Keratinocyte (primary cell): ENCODE measurements around the gene CD248. TPM values are rescaled to one million over a fixed set of nuclear protein-coding genes. Genes with fewer than 3 reads are reported as not detected.
A peak's percentile ranks its signal among the peaks of the same experiment; 100 is the strongest.

ENCODE experiments used
- DNase-seq: peaks from one replicate; pipeline ENCODE4 v3.0.0-alpha.2; 2011; ENCODE audit warnings: low read depth, missing footprints, low spot score
- FAIRE-seq: peaks from 2 replicates; lab custom pipeline; 2011; peaks lifted over from hg19 to GRCh38; lab: Jason Lieb, UNC
- H2AFZ ChIP-seq: 2 replicates; pipeline ENCODE4 v1.6.0; 2012; ENCODE audit warnings: low read length, control low read depth, inconsistent platforms; ENCODE audit not compliant: control insufficient read depth
- H3K27ac ChIP-seq: 2 replicates; pipeline ENCODE4 v1.5.1; 2011; ENCODE audit warnings: low read length; ENCODE audit not compliant: control insufficient read depth, insufficient read depth
- H3K27me3 ChIP-seq: 3 replicates; pipeline ENCODE4 v1.6.0; 2011; ENCODE audit warnings: low read length; ENCODE audit not compliant: control insufficient read depth, insufficient read depth; ENCODE audit errors: extremely low read depth
- H3K36me3 ChIP-seq, 2 experiments: 2 replicates in 1 of 2; 3 replicates in 1 of 2; pipeline ENCODE4 v1.5.1; 2011; ENCODE audit warnings: low read length in 2 of 2, mild to moderate bottlenecking in 1 of 2; ENCODE audit not compliant: control insufficient read depth in 2 of 2, insufficient read depth in 2 of 2; ENCODE audit errors: extremely low read depth in 1 of 2
- H3K4me1 ChIP-seq: 3 replicates; pipeline ENCODE4 v1.5.1; 2011; ENCODE audit warnings: low read length; ENCODE audit not compliant: control insufficient read depth, insufficient read depth; ENCODE audit errors: extremely low read depth
- H3K4me2 ChIP-seq: 3 replicates; pipeline ENCODE4 v1.6.0; 2011; ENCODE audit warnings: low read depth, low read length; ENCODE audit not compliant: control insufficient read depth, insufficient read depth; ENCODE audit errors: extremely low read depth
- H3K4me3 ChIP-seq, 3 experiments: fragments of 200-600 bp in 1 of 3; sonication (generic) in 1 of 3; 2 replicates in 2 of 3; 3 replicates in 1 of 3; pipeline ENCODE4 v1.5.1; 2011 to 2016; ENCODE audit warnings: low read length in 3 of 3, mild to moderate bottlenecking in 3 of 3, control low read depth in 2 of 3, inconsistent platforms in 1 of 3, low read depth in 1 of 3, mixed read lengths in 1 of 3, mixed run types in 1 of 3, moderate library complexity in 1 of 3; ENCODE audit not compliant: control insufficient read depth in 2 of 3, insufficient read depth in 2 of 3; ENCODE audit errors: extremely low read depth in 1 of 3
- H3K79me2 ChIP-seq: 2 replicates; pipeline ENCODE4 v1.6.0; 2012; ENCODE audit warnings: low read length; ENCODE audit not compliant: control insufficient read depth, insufficient read depth
- H3K9ac ChIP-seq: 3 replicates; pipeline ENCODE4 v1.6.0; 2011; ENCODE audit warnings: low read length; ENCODE audit not compliant: control insufficient read depth, insufficient read depth; ENCODE audit errors: extremely low read depth
- H3K9me1 ChIP-seq: 3 replicates; pipeline ENCODE4 v1.6.0; 2011; ENCODE audit warnings: low read length; ENCODE audit not compliant: control insufficient read depth, insufficient read depth; ENCODE audit errors: extremely low read depth
- H3K9me3 ChIP-seq: 2 replicates; pipeline ENCODE4 v1.5.1; 2012; ENCODE audit warnings: low read depth, low read length; ENCODE audit not compliant: control insufficient read depth
- H4K20me1 ChIP-seq: 3 replicates; pipeline ENCODE4 v1.6.0; 2011; ENCODE audit warnings: low read length; ENCODE audit not compliant: control insufficient read depth, insufficient read depth; ENCODE audit errors: extremely low read depth
- CTCF ChIP-seq, 3 experiments: IDR thresholded peaks in 1 of 3; conservative IDR thresholded peaks in 1 of 3; optimal IDR thresholded peaks in 1 of 3; 2 replicates in 2 of 3; 3 replicates in 1 of 3; pipeline versions ENCODE3 to v1.5.1; 2011; ENCODE audit warnings: low read length in 3 of 3, mild to moderate bottlenecking in 3 of 3, moderate library complexity in 2 of 3, control low read depth in 1 of 3, inconsistent platforms in 1 of 3; ENCODE audit not compliant: insufficient read depth in 2 of 3; ENCODE audit errors: extremely low read depth in 1 of 3
- EZH2 ChIP-seq: IDR thresholded peaks from one replicate; pipeline ENCODE4 v1.6.1; 2012; ENCODE audit warnings: inconsistent platforms, mild to moderate bottlenecking, low read length, moderate library complexity
- dilution Hi-C: fragments of 300-500 bp; cut with MboI; formaldehyde crosslinking; loops from one replicate; pipeline ENCODE4 v1.7.0; 2020; ENCODE audit warnings: low sequenced_read_pairs; ENCODE audit not compliant: extremely low pct_ligation_motif_present
- polyA plus RNA-seq, 5 experiments: library from polyadenylated mRNA; depleted of rRNA in 3 of 5; stranded (reverse) in 3 of 5; stranded (forward) in 1 of 5; unstranded in 1 of 5; fragments of >200 nt; gene quantifications; 1 replicate in 1 of 5; 2 replicates in 3 of 5; 3 replicates in 1 of 5; pipeline versions ENCODE4 v1.2.1 to v1.2.3, GENCODE V29; 2011 to 2012; ENCODE audit warnings: missing spikeins in 2 of 5, low read depth in 1 of 5, low replicate concordance in 1 of 5

Gene CD248
- polyA plus RNA-seq, 1 donor (not counting 4 experiments of a cell fraction or from before 2014, with no cell fraction given), result 0.12 TPM

GRCh38 chr11:66282468-66283455 lies 34.1 kb downstream of the CD248 start:
- H4K20me1 ChIP-seq, result peaks cover 6% of the 10 kb centered on the region

GRCh38 chr11:66281776-66282467 lies 34.9 kb downstream of the CD248 start:
- no peak overlapping the region for H3K4me3 ChIP-seq
- H3K27me3 ChIP-seq, result no peaks in the 10 kb centered on the region
- H2AFZ ChIP-seq, result no peak overlapping the region
- H3K79me2 ChIP-seq, result peaks cover 10% of the 10 kb centered on the region
- no peak overlapping the region for H3K4me2 ChIP-seq
- DNase-seq, result no peak
- no peaks in the 10 kb centered on the region for H3K9me3 ChIP-seq
- H3K9ac ChIP-seq, result no peak overlapping the region
- TF ChIP-seq EZH2 (no peak), CTCF (optimal IDR thresholded peaks at IDR 0.05 in 1 of 3, IDR thresholded peaks at IDR 0.05 in 1 of 3, conservative IDR thresholded peaks at IDR 0.05 in 1 of 3; ENCODE audit: extremely low read depth in 1 of 3, insufficient read depth in 2 of 3, low read length in 3 of 3) (no peak)
- dilution Hi-C loops, result no loop called here
- no peak overlapping the region for H3K27ac ChIP-seq
- H3K9me1 ChIP-seq, result no peaks in the 10 kb centered on the region
- FAIRE-seq, result no peak
- H4K20me1 ChIP-seq, result peaks cover 10% of the 10 kb centered on the region
- H3K4me1 ChIP-seq, result no peaks in the 10 kb centered on the region
- H3K36me3 ChIP-seq, result peaks cover 4 to 13% of the 10 kb centered on the region in 2 experiments

More at GRCh38 chr11:66282468-66283455, 34.1 kb downstream of the CD248 start:
- Histone ChIP-seq H3K36me3 (peaks cover 9 to 13% of the 10 kb centered on the region in 2 experiments), H3K79me2 (peaks cover 18% of the 10 kb centered on the region), H3K27me3 (no peaks in the 10 kb centered on the region), H3K4me2 (no peak overlapping the region), H3K9me1 (no peaks in the 10 kb centered on the region), H3K9ac (no peak overlapping the region), H2AFZ (no peak overlapping the region), H3K4me3 (no peak overlapping the region), H3K27ac (no peak overlapping the region), H3K4me1 (peaks cover 3% of the 10 kb centered on the region), H3K9me3 (no peaks in the 10 kb centered on the region)
- peak; percentile 53 for FAIRE-seq
- dilution Hi-C loops, result no loop called here
- peak; percentile 69 for DNase-seq
- no peak for TF ChIP-seq EZH2
- TF ChIP-seq CTCF (optimal IDR thresholded peaks at IDR 0.05 in 1 of 3, IDR thresholded peaks at IDR 0.05 in 1 of 3, conservative IDR thresholded peaks at IDR 0.05 in 1 of 3; ENCODE audit: extremely low read depth in 1 of 3, insufficient read depth in 2 of 3, low read length in 3 of 3), result peak; percentile 87 to 98 (median 97)
